GM12878 (cell line): ENCODE results near the gene APBB1IP. TPM values are rescaled to one million over a fixed set of nuclear protein-coding genes. Genes with fewer than 3 reads are reported as not detected.
A peak's percentile ranks its signal among the peaks of the same experiment; 100 is the strongest.

Source experiments
- BACH1 ChIP-seq: fragments of 450-650 bp; IDR thresholded peaks from 2 replicates; pipeline ENCODE4 v1.6.1; 2017; ENCODE audit warnings: mild to moderate bottlenecking, borderline replicate concordance
- CBX5 ChIP-seq: sonication (generic); IDR thresholded peaks from 2 replicates; pipeline ENCODE4 v1.6.1; 2016; ENCODE audit warnings: low read depth, moderate library complexity, mild to moderate bottlenecking, inconsistent platforms
- CHD4 ChIP-seq: fragments of 200-600 bp; sonication (generic); IDR thresholded peaks from 2 replicates; pipeline ENCODE4 v1.6.1; 2016; ENCODE audit warnings: mild to moderate bottlenecking
- CREM ChIP-seq: IDR thresholded peaks from 2 replicates; pipeline ENCODE4 v1.6.1; 2014; ENCODE audit warnings: antibody characterized with exemption, low read depth
- E2F4 ChIP-seq: IDR thresholded peaks from 2 replicates; pipeline ENCODE4 v1.6.1; 2012; ENCODE audit warnings: low read depth, low read length, improper control_type of control experiment
- EED ChIP-seq: sonication (generic); IDR thresholded peaks from 2 replicates; pipeline ENCODE4 v1.6.1; 2016; ENCODE audit warnings: antibody characterized with exemption, low read depth
- EGR1 ChIP-seq, 2 experiments: IDR thresholded peaks; 1 replicate in 1 of 2; 2 replicates in 1 of 2; pipeline ENCODE4 v1.6.1; 2011 to 2012; ENCODE audit warnings: low read depth in 2 of 2, low read length in 2 of 2, borderline replicate concordance in 1 of 2, mild to moderate bottlenecking in 1 of 2, moderate library complexity in 1 of 2
- ELK1 ChIP-seq: IDR thresholded peaks from 2 replicates; pipeline ENCODE4 v1.6.1; 2012; ENCODE audit warnings: low read depth, low read length, improper control_type of control experiment
- EP300 ChIP-seq, 2 experiments: fragments of 150-350 bp in 1 of 2; IDR thresholded peaks; 2 replicates each; pipeline ENCODE4 v1.6.1; 2011 to 2012; ENCODE audit warnings: low read depth in 2 of 2, low read length in 2 of 2, borderline replicate concordance in 1 of 2, improper control_type of control experiment in 1 of 2, inconsistent platforms in 1 of 2; ENCODE audit not compliant: control insufficient read depth in 1 of 2
- GATAD2B ChIP-seq: fragments of 450-650 bp; conservative IDR thresholded peaks from 2 replicates; pipeline ENCODE4 v1.6.1; 2017; ENCODE audit warnings: low read depth, mild to moderate bottlenecking, moderate library complexity
- IRF4 ChIP-seq: IDR thresholded peaks from 2 replicates; pipeline ENCODE4 v1.6.1; 2011; ENCODE audit warnings: low read depth, low read length
- JUND ChIP-seq: IDR thresholded peaks from 2 replicates; pipeline ENCODE4 v1.6.1; 2012; ENCODE audit warnings: low read depth, mild to moderate bottlenecking, low read length, improper control_type of control experiment, moderate library complexity
- LARP7 ChIP-seq: fragments of 450-650 bp; IDR thresholded peaks from 2 replicates; pipeline ENCODE4 v1.6.1; 2017; ENCODE audit warnings: mild to moderate bottlenecking
- MXI1 ChIP-seq: fragments of 150-350 bp; IDR thresholded peaks from 2 replicates; pipeline ENCODE4 v1.6.1; 2011; ENCODE audit warnings: low read depth, mild to moderate bottlenecking, inconsistent platforms, low read length, improper control_type of control experiment
- NFIC ChIP-seq: IDR thresholded peaks from 2 replicates; pipeline ENCODE4 v1.6.1; 2012; ENCODE audit warnings: low read depth, mild to moderate bottlenecking, inconsistent platforms, low read length, moderate library complexity
- NKRF ChIP-seq: fragments of 450-650 bp; conservative IDR thresholded peaks from 2 replicates; pipeline ENCODE4 v1.6.1; 2017; ENCODE audit warnings: mild to moderate bottlenecking, moderate library complexity
- NR2C1 ChIP-seq: fragments of 450-650 bp; IDR thresholded peaks from 2 replicates; pipeline ENCODE4 v1.6.1; 2017; ENCODE audit warnings: antibody characterized with exemption, mild to moderate bottlenecking, moderate library complexity
- SPI1 ChIP-seq: IDR thresholded peaks from 2 replicates; pipeline ENCODE4 v1.6.1; 2011; ENCODE audit warnings: low read depth, mild to moderate bottlenecking, low read length, moderate library complexity, borderline replicate concordance; ENCODE audit not compliant: insufficient read depth
- TAF1 ChIP-seq: IDR thresholded peaks from 2 replicates; pipeline ENCODE4 v1.6.1; 2011; ENCODE audit warnings: mild to moderate bottlenecking, low read depth, low read length, borderline replicate concordance
- TCF3 ChIP-seq: IDR thresholded peaks from 2 replicates; pipeline ENCODE4 v1.6.1; 2012; ENCODE audit warnings: low read depth, mild to moderate bottlenecking, low read length, borderline replicate concordance; ENCODE audit not compliant: insufficient read depth
- ZNF687 ChIP-seq: fragments of 450-650 bp; IDR thresholded peaks from 2 replicates; pipeline ENCODE4 v1.6.1; 2017; ENCODE audit warnings: mild to moderate bottlenecking, moderate library complexity
- polyA plus RNA-seq, 11 experiments: library from polyadenylated mRNA; depleted of rRNA in 4 of 11; unstranded in 6 of 11; stranded (reverse) in 5 of 11; fragments of >200 nt; fragmentation: Nextera tagmentation in 4 of 11; fragmentation: Illumina TruSeq in 1 of 11; extraction: Ambion mirVana in 4 of 11; extraction: Trizol in 1 of 11; gene quantifications; 1 replicate in 1 of 11; 2 replicates in 10 of 11; pipeline versions ENCODE4 v1.2.1 to v1.2.3, GENCODE V29; 2011 to 2016; ENCODE audit warnings: inconsistent platforms in 2 of 11, missing spikeins in 2 of 11, low read depth in 1 of 11
- total RNA-seq, 4 experiments: library from RNA; depleted of rRNA in 3 of 4; stranded (reverse); fragments of >200 nt in 3 of 4; fragmentation: Illumina TruSeq in 1 of 4; extraction: Trizol in 1 of 4; gene quantifications; 2 replicates each; pipeline versions ENCODE4 v1.2.1 to v1.2.3, GENCODE V29; 2013 to 2021

The APBB1IP gene
- total and polyA plus RNA-seq, 10 of the 15 experiments (the other 5 are each of a cell fraction or from before 2014, with no cell fraction given) = 7.3 to 67.4 (median 19.9) TPM

GRCh38 chr10:26528715-26529393, 90.7 kb downstream of the APBB1IP start (continued):
- TF ChIP-seq NR2C1 (no peak), EP300 (IDR thresholded peaks at IDR 0.05; ENCODE audit: borderline replicate concordance in 1 of 2, control insufficient read depth in 1 of 2, low read depth in 2 of 2, low read length in 2 of 2) (peak; percentile 21 to 45; a peak in 1 of 4 replicates), EGR1 (IDR thresholded peaks at IDR 0.05; ENCODE audit: borderline replicate concordance in 1 of 2, low read depth in 2 of 2, low read length in 2 of 2) (peak in 1 of 2 experiments; percentile 63; a peak in 1 of 3 replicates), NFIC (peak; percentile 86), TCF3 (0 out of 2 replicates have a peak, but pooled peaks have one; percentile 37), SPI1 (peak; percentile 81), ZNF687 (no peak), GATAD2B (no peak), EED (peak; percentile 70), MXI1 (no peak), NKRF (no peak), CHD4 (no peak), BACH1 (no peak), IRF4 (peak; percentile 73), JUND (no peak), TAF1 (no peak), ELK1 (no peak), CBX5 (0 out of 2 replicates have a peak, but pooled peaks have one; percentile 50), E2F4 (no peak), LARP7 (no peak), CREM (peak; percentile 44; the same call in 1 of the 2 replicates)
